Mesenchymal stem cell (in vitro differentiated cells and primary cell): Measurements from ENCODE around the gene PSAT1.

Source experiments
- DNase-seq: peaks from one replicate; pipeline ENCODE4 v3.0.0-alpha.2; 2013
- H2AFZ ChIP-seq: one replicate; pipeline ENCODE4 v1.6.1; 2013; ENCODE audit warnings: low read depth, mild to moderate bottlenecking, control low read depth, inconsistent platforms, low read length, moderate library complexity
- H2AK5ac ChIP-seq: 2 replicates; pipeline ENCODE4 v1.6.1; 2013; ENCODE audit warnings: low read length, moderate library complexity, mild to moderate bottlenecking, inconsistent platforms; ENCODE audit not compliant: severe bottlenecking
- H2BK120ac ChIP-seq: one replicate; pipeline ENCODE4 v1.6.1; 2013; ENCODE audit warnings: low read depth, mild to moderate bottlenecking, inconsistent platforms, low read length, moderate library complexity
- H2BK12ac ChIP-seq, 2 experiments: one replicate each; pipeline ENCODE4 v1.6.1; 2013; ENCODE audit warnings: inconsistent platforms in 2 of 2, low read length in 2 of 2, mild to moderate bottlenecking in 2 of 2, moderate library complexity in 2 of 2, control low read depth in 1 of 2
- H2BK15ac ChIP-seq: one replicate; pipeline ENCODE4 v1.6.1; 2013; ENCODE audit warnings: mild to moderate bottlenecking, low read depth, inconsistent platforms; ENCODE audit not compliant: poor library complexity, severe bottlenecking
- H2BK5ac ChIP-seq: 2 replicates; pipeline ENCODE4 v1.6.1; 2013; ENCODE audit warnings: low read depth, mild to moderate bottlenecking, low read length, control low read depth, inconsistent platforms; ENCODE audit not compliant: poor library complexity, severe bottlenecking
- H3K14ac ChIP-seq, 2 experiments: one replicate each; pipeline ENCODE4 v1.6.1; 2013; ENCODE audit warnings: inconsistent platforms in 2 of 2, low read length in 2 of 2, control low read depth in 1 of 2, mild to moderate bottlenecking in 1 of 2, moderate library complexity in 1 of 2
- H3K18ac ChIP-seq, 2 experiments: one replicate each; pipeline ENCODE4 v1.6.1; 2013; ENCODE audit warnings: inconsistent platforms in 2 of 2, low read length in 2 of 2, control low read depth in 1 of 2, low read depth in 1 of 2, mild to moderate bottlenecking in 1 of 2
- H3K23ac ChIP-seq, 2 experiments: one replicate each; pipeline ENCODE4 v1.6.1; 2013; ENCODE audit warnings: inconsistent platforms in 2 of 2, low read length in 2 of 2, mild to moderate bottlenecking in 2 of 2, moderate library complexity in 2 of 2, control low read depth in 1 of 2
- H3K27ac ChIP-seq: 2 replicates; pipeline ENCODE4 v1.5.1; 2013; ENCODE audit warnings: mild to moderate bottlenecking, moderate library complexity, low read length, control low read depth, inconsistent platforms; ENCODE audit not compliant: poor library complexity, severe bottlenecking
- H3K27me3 ChIP-seq, 2 experiments: 2 replicates each; pipeline versions ENCODE4 v1.6.1 to v1.7.0; 2013; ENCODE audit warnings: low read length in 2 of 2, mild to moderate bottlenecking in 2 of 2, moderate library complexity in 2 of 2, control low read depth in 1 of 2, inconsistent platforms in 1 of 2; ENCODE audit not compliant: control insufficient read depth in 1 of 2, insufficient read depth in 1 of 2
- H3K36me3 ChIP-seq, 2 experiments: 2 replicates each; pipeline versions ENCODE4 v1.6.1 to v1.7.0; 2013; ENCODE audit warnings: low read length in 2 of 2, control low read depth in 1 of 2, inconsistent platforms in 1 of 2, low read depth in 1 of 2, mild to moderate bottlenecking in 1 of 2; ENCODE audit not compliant: insufficient read depth in 2 of 2, control insufficient read depth in 1 of 2
- H3K4ac ChIP-seq, 2 experiments: one replicate each; pipeline ENCODE4 v1.6.1; 2013; ENCODE audit warnings: inconsistent platforms in 2 of 2, low read length in 2 of 2, mild to moderate bottlenecking in 2 of 2, moderate library complexity in 2 of 2, control low read depth in 1 of 2, low read depth in 1 of 2
- H3K4me1 ChIP-seq: 2 replicates; pipeline ENCODE4 v1.6.1; 2013; ENCODE audit warnings: low read depth, low read length, control low read depth; ENCODE audit not compliant: control insufficient read depth, insufficient read depth
- H3K4me2 ChIP-seq: 2 replicates; pipeline ENCODE4 v1.6.1; 2013; ENCODE audit warnings: low read length, mild to moderate bottlenecking, inconsistent platforms; ENCODE audit not compliant: poor library complexity, severe bottlenecking
- H3K4me3 ChIP-seq, 2 experiments: 2 replicates each; pipeline versions ENCODE4 v1.5.1 to v1.7.0; 2013; ENCODE audit warnings: low read length in 2 of 2, mild to moderate bottlenecking in 2 of 2, control low read depth in 1 of 2, low read depth in 1 of 2; ENCODE audit not compliant: insufficient read depth in 1 of 2
- H3K79me1 ChIP-seq: replicated peaks from 2 replicates; pipeline ENCODE4 v1.6.1; 2013; ENCODE audit warnings: mild to moderate bottlenecking, control low read depth, low read length, inconsistent platforms; ENCODE audit not compliant: poor library complexity, severe bottlenecking
- H3K9ac ChIP-seq: 2 replicates; pipeline ENCODE4 v1.7.0; 2013; ENCODE audit warnings: mild to moderate bottlenecking, low read length, moderate library complexity
- H3K9me3 ChIP-seq: 2 replicates; pipeline ENCODE4 v1.7.0; 2013; ENCODE audit warnings: mild to moderate bottlenecking, low read length; ENCODE audit not compliant: control insufficient read depth
- H4K8ac ChIP-seq: one replicate; pipeline ENCODE4 v1.6.1; 2013; ENCODE audit warnings: inconsistent platforms, mild to moderate bottlenecking, low read length, moderate library complexity
- H4K91ac ChIP-seq: one replicate; pipeline ENCODE4 v1.6.1; 2013; ENCODE audit warnings: mild to moderate bottlenecking, low read length, inconsistent platforms
- WGBS: methylation state at CpG from one replicate; pipeline ENCODE4 v1.1.7; 2013; ENCODE audit warnings: mixed read lengths; 5-methylcytosine and 5-hydroxymethylcytosine counted together

The PSAT1 gene

DNA sequence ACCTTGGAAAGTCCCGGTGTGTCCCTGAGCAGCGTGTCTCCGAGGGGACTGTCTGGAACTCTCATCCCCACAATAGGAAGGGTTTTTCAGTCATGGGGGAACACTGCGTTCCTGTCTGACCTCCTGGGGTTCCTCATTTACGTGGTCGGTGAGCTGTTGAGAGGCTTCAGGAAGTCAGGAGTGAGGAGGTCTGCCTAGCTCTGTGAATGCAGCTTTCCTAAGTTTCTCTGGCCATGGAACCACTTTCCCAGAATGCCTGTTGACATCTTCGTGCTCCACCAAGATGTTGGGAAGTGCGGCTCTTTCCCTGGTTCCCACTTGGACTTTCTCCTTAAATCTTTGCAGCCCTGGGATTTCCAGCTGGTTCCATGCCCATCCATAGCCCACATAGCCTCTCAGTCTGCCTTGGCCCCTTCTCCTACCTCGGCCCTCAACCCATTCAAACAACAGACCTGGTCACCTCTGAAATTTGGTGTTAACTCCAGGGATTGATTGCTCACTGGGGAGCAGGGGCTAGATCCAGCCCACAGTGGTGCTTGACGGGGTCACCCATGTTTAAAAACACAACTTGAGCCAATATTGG is 27.2 kb downstream of the PSAT1 start:
- peak overlapping the region in 1 of 2 experiments; percentile 29 for H2BK12ac ChIP-seq
- no peaks in the 10 kb centered on the region for H3K9me3 ChIP-seq
- no peak overlapping the region for H3K4me3 ChIP-seq
- peak overlapping the region in 1 of 2 experiments; percentile 5 for H3K18ac ChIP-seq
- no peak overlapping the region for H3K27ac ChIP-seq
- H2BK15ac ChIP-seq = no peak overlapping the region
- no peak overlapping the region for H2AK5ac ChIP-seq
- peaks cover 16% of the 10 kb centered on the region for H3K79me1 ChIP-seq
- H3K9ac ChIP-seq = no peak overlapping the region
- no peak overlapping the region for H3K14ac ChIP-seq
- H2AFZ ChIP-seq = no peak overlapping the region
- peaks cover 0 to 38% of the 10 kb centered on the region in 2 experiments for H3K36me3 ChIP-seq
- H3K4ac ChIP-seq = no peak overlapping the region
- DNase-seq = no peak
- no peak overlapping the region for H3K4me2 ChIP-seq
- H2BK120ac ChIP-seq = no peak overlapping the region
- H3K27me3 ChIP-seq = no peaks in the 10 kb centered on the region
- no peak overlapping the region for H4K91ac ChIP-seq
- H3K23ac ChIP-seq = no peak overlapping the region
- H2BK5ac ChIP-seq = no peak overlapping the region
- 89% methylated on average over 10 of the region's 10 CpGs for WGBS
- H3K4me1 ChIP-seq = peaks cover 4% of the 10 kb centered on the region
- no peak overlapping the region for H4K8ac ChIP-seq

DNA sequence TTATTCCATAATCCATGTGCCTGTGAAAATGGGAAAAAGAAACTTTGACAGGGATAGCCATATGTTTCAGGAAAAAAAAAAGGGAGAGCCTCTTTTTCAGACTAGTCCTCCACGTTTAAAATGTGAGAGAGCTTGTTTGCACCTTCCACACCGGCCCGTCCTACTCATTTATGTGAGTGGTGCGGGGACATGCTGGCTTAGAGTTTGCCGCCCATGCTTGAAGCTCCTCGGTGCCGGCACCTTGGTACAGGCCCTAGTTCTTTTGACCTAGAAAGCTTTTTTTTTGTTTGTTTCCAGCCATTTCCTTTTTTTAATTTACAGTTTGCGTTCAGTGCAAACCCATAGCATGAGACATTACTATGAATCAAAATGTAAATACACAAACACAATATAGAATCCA is 27.8 kb downstream of the PSAT1 start:
- DNase-seq = no peak
- H2BK15ac ChIP-seq = no peak overlapping the region
- no peak overlapping the region for H3K4me3 ChIP-seq
- no peak overlapping the region for H2BK12ac ChIP-seq
- no peak overlapping the region for H3K18ac ChIP-seq
- peaks cover 16% of the 10 kb centered on the region for H3K79me1 ChIP-seq
- H2AFZ ChIP-seq = no peak overlapping the region
- H2AK5ac ChIP-seq = no peak overlapping the region
- no peaks in the 10 kb centered on the region for H3K9me3 ChIP-seq
- H3K4me2 ChIP-seq = no peak overlapping the region
- H2BK120ac ChIP-seq = no peak overlapping the region
- H3K23ac ChIP-seq = no peak overlapping the region
- H4K8ac ChIP-seq = no peak overlapping the region
- H4K91ac ChIP-seq = no peak overlapping the region
- peaks cover 0 to 32% of the 10 kb centered on the region in 2 experiments for H3K36me3 ChIP-seq
- no peak overlapping the region for H3K27ac ChIP-seq
- no peak overlapping the region for H2BK5ac ChIP-seq
- WGBS = 96% methylated on average over 8 of the region's 8 CpGs
- no peak overlapping the region for H3K14ac ChIP-seq
- H3K27me3 ChIP-seq = no peaks in the 10 kb centered on the region
- peaks cover 3% of the 10 kb centered on the region for H3K4me1 ChIP-seq
- H3K9ac ChIP-seq = no peak overlapping the region
- no peak overlapping the region for H3K4ac ChIP-seq

DNA sequence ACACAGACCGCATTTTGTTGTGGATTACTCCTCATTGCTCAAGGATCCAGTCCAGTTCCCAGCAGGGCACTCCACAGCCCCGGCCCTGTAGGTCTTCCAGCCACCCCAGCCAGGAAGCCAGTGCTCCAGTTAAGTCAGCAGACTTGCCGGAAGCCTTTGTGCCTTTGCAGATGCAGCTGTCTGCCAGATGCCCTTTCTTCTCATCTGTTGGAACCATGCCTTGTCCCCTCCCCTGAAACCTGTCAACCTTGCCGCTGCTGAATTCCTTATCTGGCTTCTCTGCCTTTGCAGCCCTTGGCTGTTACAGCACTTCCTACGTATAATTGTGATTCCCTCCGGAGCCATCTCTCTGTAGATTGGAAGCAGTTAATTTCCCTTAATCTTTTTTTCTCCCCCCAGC is 28.4 kb downstream of the PSAT1 start:
- Histone ChIP-seq H3K4me3 (no peak overlapping the region), H3K36me3 (peaks cover 0 to 29% of the 10 kb centered on the region in 2 experiments), H3K14ac (peak overlapping the region in 1 of 2 experiments; percentile 18), H2BK120ac (no peak overlapping the region), H2BK12ac (no peak overlapping the region), H3K4ac (no peak overlapping the region), H4K8ac (peak overlapping the region; percentile 19), H3K4me1 (peaks cover 3% of the 10 kb centered on the region), H3K27ac (no peak overlapping the region), H2AK5ac (no peak overlapping the region), H2BK15ac (no peak overlapping the region), H3K4me2 (peak overlapping the region; percentile 7), H4K91ac (no peak overlapping the region), H3K9me3 (no peaks in the 10 kb centered on the region), H3K27me3 (no peaks in the 10 kb centered on the region), H3K9ac (no peak overlapping the region), H3K18ac (peak overlapping the region in 1 of 2 experiments; percentile 70), H2BK5ac (no peak overlapping the region), H3K79me1 (peaks cover 16% of the 10 kb centered on the region), H2AFZ (no peak overlapping the region), H3K23ac (no peak overlapping the region)
- peak; percentile 65 for DNase-seq
- 17% methylated on average over 4 of the region's 6 CpGs for WGBS

DNA sequence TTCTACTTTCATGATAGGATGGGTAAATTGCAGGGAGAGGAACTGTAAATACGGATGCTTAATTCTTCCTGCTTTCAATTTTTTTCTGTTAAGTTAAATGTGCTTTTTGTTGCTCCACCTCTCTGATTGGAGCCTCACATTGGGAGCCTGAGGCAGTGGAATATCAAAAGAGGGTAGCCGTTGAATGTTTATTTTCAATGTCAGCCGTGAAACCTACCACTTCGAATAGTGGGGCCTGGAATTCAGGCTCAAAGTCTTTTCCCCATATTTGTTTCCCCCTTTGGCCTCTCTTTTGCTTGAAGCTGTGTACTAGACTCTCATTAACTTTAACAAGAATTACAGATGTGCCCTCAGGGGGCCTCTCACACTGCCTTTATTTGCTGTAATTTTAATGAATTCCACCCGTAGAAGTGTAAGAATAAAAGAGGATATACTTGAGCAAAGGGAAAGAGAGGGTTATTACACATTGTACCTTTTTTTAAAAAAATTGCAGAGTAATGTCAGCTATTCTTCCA is 29.0 kb downstream of the PSAT1 start:
- Histone ChIP-seq H2BK12ac (no peak overlapping the region), H3K4me1 (peaks cover 3% of the 10 kb centered on the region), H4K8ac (no peak overlapping the region), H4K91ac (no peak overlapping the region), H3K4me2 (no peak overlapping the region), H3K18ac (no peak overlapping the region), H3K14ac (no peak overlapping the region), H3K27me3 (no peaks in the 10 kb centered on the region), H3K79me1 (peaks cover 16% of the 10 kb centered on the region), H3K4ac (no peak overlapping the region), H2BK120ac (no peak overlapping the region), H3K36me3 (peaks cover 0 to 28% of the 10 kb centered on the region in 2 experiments), H3K9me3 (no peaks in the 10 kb centered on the region), H3K23ac (no peak overlapping the region), H3K9ac (no peak overlapping the region), H3K27ac (no peak overlapping the region), H2AFZ (no peak overlapping the region), H2BK5ac (no peak overlapping the region), H3K4me3 (no peak overlapping the region), H2BK15ac (no peak overlapping the region), H2AK5ac (no peak overlapping the region)
- DNase-seq = no peak
- 48% methylated on average over 4 of the region's 5 CpGs for WGBS
